A673 (cell line): ENCODE measurements around the gene IRF2. TPM values are rescaled to one million over a fixed set of nuclear protein-coding genes. Genes with fewer than 3 reads are reported as not detected.

Source experiments
- BruUV-seq: library from RNA; stranded (reverse); fragments of 400-500 nt; replicated peaks from 2 replicates; lab custom pipeline; 2021; lab: Mats Ljungman, UMichigan
- CTCF ChIA-PET: fragments of 300-600 bp; sonication (Branson Sonifier 250); formaldehyde crosslinking; loops from one replicate; lab custom pipeline; 2022; ENCODE audit warnings: antibody characterized with exemption; lab: Charles Lee
- POLR2A ChIA-PET: fragments of 300-600 bp; sonication (Branson Sonifier 250); formaldehyde crosslinking; loops from one replicate; lab custom pipeline; 2022; ENCODE audit warnings: antibody characterized with exemption; ENCODE audit not compliant: low non-redundant PET; lab: Charles Lee
- DNase-seq: peaks from one replicate; pipeline ENCODE4 v3.0.0-alpha.2; 2015; ENCODE audit warnings: low spot score
- H3K27ac ChIP-seq: fragments of 200-600 bp; sonication (generic); 2 replicates; pipeline ENCODE4 v1.5.1; 2016; ENCODE audit warnings: mixed run types, low read depth, mild to moderate bottlenecking, mixed read lengths, antibody characterized with exemption, low read length; ENCODE audit not compliant: poor library complexity, severe bottlenecking
- H3K27me3 ChIP-seq: fragments of 200-600 bp; sonication (generic); replicated peaks from 2 replicates; pipeline ENCODE4 v1.6.1; 2017; ENCODE audit warnings: mixed run types, low read depth, mild to moderate bottlenecking, mixed read lengths, antibody characterized with exemption, low read length; ENCODE audit not compliant: insufficient read depth, poor library complexity
- H3K36me3 ChIP-seq: fragments of 200-600 bp; sonication (generic); 2 replicates; pipeline ENCODE4 v1.6.1; 2016; ENCODE audit warnings: mixed run types, mild to moderate bottlenecking, mixed read lengths, antibody characterized with exemption, low read length; ENCODE audit not compliant: insufficient read depth, poor library complexity, severe bottlenecking
- H3K4me1 ChIP-seq: fragments of 200-600 bp; sonication (generic); 2 replicates; pipeline ENCODE4 v1.6.1; 2017; ENCODE audit warnings: mixed run types, mild to moderate bottlenecking, mixed read lengths, antibody characterized with exemption, low read length; ENCODE audit not compliant: insufficient read depth, poor library complexity, severe bottlenecking
- H3K4me3 ChIP-seq: fragments of 200-600 bp; sonication (generic); 2 replicates; pipeline ENCODE4 v1.5.1; 2016; ENCODE audit warnings: low read depth, mixed run types, mild to moderate bottlenecking, mixed read lengths, low read length; ENCODE audit not compliant: poor library complexity, severe bottlenecking
- H3K9me3 ChIP-seq: fragments of 200-600 bp; sonication (generic); 2 replicates; pipeline ENCODE4 v1.6.1; 2016; ENCODE audit warnings: mixed run types, low read depth, mild to moderate bottlenecking, mixed read lengths, antibody characterized with exemption, low read length; ENCODE audit not compliant: poor library complexity, severe bottlenecking
- EZH2 ChIP-seq: fragments of 200-600 bp; sonication (generic); IDR thresholded peaks from 2 replicates; pipeline ENCODE4 v1.6.1; 2017; ENCODE audit warnings: borderline replicate concordance, low read depth, mild to moderate bottlenecking, mixed read lengths, antibody characterized with exemption, low read length; ENCODE audit not compliant: poor library complexity, severe bottlenecking
- intact Hi-C: fragments of 100-400 bp; cut with micrococcal nuclease; formaldehyde crosslinking; loops from one replicate; pipeline ENCODE4 v1.10.0; 2022; ENCODE audit not compliant: unreplicated experiment
- total RNA-seq: library from RNA; stranded (reverse); gene quantifications from 2 replicates; pipeline ENCODE4 v1.2.3, GENCODE V29; 2021
- TF ChIP-seq, protein P1 (sequence below): fragments of 300-800, 200-600 bp; sonication (generic); conservative IDR thresholded peaks from 2 replicates; pipeline ENCODE4 v1.5.1; 2017; ENCODE audit warnings: low read depth, mild to moderate bottlenecking, antibody characterized with exemption, low read length, moderate library complexity, mixed read lengths

The IRF2 gene
- total RNA-seq, 1 experiment from 2014 or later, result 28.2 TPM

DNA sequence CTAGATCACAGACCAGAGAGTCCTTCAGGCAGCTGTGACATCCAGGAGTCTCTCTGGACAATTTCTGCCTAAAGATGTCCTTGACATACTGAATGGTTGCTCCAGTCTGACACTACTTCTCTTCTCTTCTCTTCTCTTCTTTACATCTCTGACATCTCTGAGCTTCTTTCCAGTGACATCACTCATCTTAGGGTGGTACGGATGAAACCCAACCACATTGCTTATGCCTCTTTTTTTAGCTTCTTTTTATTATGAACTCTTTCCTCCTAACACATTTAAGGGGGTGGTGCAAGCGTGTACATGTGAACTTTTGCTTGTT, 39.4 kb upstream of the IRF2 start:
- ChIA-PET POLR2A (interaction anchor here (0.8 kb wide), 1 partner anchor 39 kb away, joined by 4 read pairs; the partner anchor contains the start of gene IRF2), CTCF (no interaction called here)
- no peaks in the 10 kb centered on the region for H3K36me3 ChIP-seq
- no peaks in the 10 kb centered on the region for H3K9me3 ChIP-seq
- peaks cover 14% of the 10 kb centered on the region for H3K4me1 ChIP-seq
- no TSS peak for BruUV-seq
- TF ChIP-seq EZH2, result no peak
- TF ChIP-seq, protein P1, sequence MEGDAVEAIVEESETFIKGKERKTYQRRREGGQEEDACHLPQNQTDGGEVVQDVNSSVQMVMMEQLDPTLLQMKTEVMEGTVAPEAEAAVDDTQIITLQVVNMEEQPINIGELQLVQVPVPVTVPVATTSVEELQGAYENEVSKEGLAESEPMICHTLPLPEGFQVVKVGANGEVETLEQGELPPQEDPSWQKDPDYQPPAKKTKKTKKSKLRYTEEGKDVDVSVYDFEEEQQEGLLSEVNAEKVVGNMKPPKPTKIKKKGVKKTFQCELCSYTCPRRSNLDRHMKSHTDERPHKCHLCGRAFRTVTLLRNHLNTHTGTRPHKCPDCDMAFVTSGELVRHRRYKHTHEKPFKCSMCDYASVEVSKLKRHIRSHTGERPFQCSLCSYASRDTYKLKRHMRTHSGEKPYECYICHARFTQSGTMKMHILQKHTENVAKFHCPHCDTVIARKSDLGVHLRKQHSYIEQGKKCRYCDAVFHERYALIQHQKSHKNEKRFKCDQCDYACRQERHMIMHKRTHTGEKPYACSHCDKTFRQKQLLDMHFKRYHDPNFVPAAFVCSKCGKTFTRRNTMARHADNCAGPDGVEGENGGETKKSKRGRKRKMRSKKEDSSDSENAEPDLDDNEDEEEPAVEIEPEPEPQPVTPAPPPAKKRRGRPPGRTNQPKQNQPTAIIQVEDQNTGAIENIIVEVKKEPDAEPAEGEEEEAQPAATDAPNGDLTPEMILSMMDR, result no peak
- no peak overlapping the region for H3K27ac ChIP-seq
- DNase-seq, result no peak
- intact Hi-C loops, result no loop called here
- H3K27me3 ChIP-seq, result no peaks in the 10 kb centered on the region
- H3K4me3 ChIP-seq, result no peak overlapping the region

DNA sequence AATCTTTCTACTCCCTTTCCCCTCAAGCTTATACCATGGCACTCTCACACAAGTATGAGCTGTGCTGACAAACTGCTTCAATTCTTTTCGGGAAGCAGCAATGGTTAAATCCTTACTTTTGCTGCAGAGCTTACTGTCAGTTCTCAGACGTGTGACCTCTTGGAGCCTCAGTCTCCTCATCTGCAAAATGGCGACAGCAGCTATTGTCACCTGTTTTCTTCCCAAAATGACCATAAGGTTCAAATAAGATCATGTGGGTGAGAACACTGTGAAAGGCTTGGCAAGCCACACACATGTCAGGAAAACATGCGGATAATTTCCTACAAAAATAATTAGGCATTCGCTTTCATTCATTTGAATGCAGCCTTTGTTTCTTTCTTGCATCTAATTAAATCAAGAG, 36.8 kb upstream of the IRF2 start:
- BruUV-seq, result no TSS peak

DNA sequence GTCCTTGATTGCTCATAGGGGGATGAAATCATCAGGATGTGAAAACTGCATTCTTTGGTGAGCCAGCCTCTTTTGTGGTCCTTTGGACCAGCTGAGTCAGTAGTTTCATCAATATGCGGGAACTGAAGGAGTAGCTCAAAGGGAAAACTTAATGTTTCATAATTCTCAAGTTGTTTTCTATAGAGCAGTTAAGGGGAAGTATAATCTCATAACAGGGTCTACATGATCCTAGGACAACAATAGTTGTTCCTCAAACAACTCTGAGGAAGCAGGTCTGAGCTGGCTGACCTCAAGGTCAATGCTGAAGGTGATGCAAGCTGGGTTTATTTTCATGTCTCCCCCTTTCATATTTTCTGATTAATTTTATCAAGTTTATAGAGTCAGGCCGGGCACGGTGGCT, 36.1 kb upstream of the IRF2 start:
- no peaks in the 10 kb centered on the region for H3K36me3 ChIP-seq
- no peak overlapping the region for H3K27ac ChIP-seq
- H3K27me3 ChIP-seq, result no peaks in the 10 kb centered on the region
- ChIA-PET CTCF (no interaction called here), POLR2A (no interaction called here)
- H3K9me3 ChIP-seq, result no peaks in the 10 kb centered on the region
- no TSS peak for BruUV-seq
- intact Hi-C loops, result no loop called here
- no peak overlapping the region for H3K4me3 ChIP-seq
- peaks cover 14% of the 10 kb centered on the region for H3K4me1 ChIP-seq
- TF ChIP-seq EZH2, result no peak
- TF ChIP-seq, protein P1, result no peak
- no peak for DNase-seq

More for the DNA sequence above, 36.8 kb upstream of the IRF2 start:
- Histone ChIP-seq H3K27me3 (no peaks in the 10 kb centered on the region), H3K4me3 (no peak overlapping the region), H3K27ac (no peak overlapping the region), H3K4me1 (peaks cover 14% of the 10 kb centered on the region), H3K36me3 (no peaks in the 10 kb centered on the region), H3K9me3 (no peaks in the 10 kb centered on the region)
- TF ChIP-seq, protein P1, result no peak
- TF ChIP-seq EZH2, result no peak
- intact Hi-C loops, result no loop called here
- no peak for DNase-seq
- POLR2A ChIA-PET, result no interaction called here
- CTCF ChIA-PET, result interaction anchor here (0.6 kb wide), 1 partner anchor 245 kb away, joined by 5 read pairs; no protein-coding TSS in a partner anchor
